Common myeloid progenitor, CD34-positive (primary cell): ENCODE data around the gene FAM177B.

Experiments used
- CTCF ChIA-PET: fragments of 350-600 bp; sonication (Branson Sonifier 250); formaldehyde crosslinking; loops from one replicate; lab custom pipeline; 2021; ENCODE audit warnings: antibody characterized with exemption; lab: Charles Lee
- POLR2A ChIA-PET: fragments of 350-600 bp; sonication (Branson Sonifier 250); formaldehyde crosslinking; loops from one replicate; lab custom pipeline; 2021; ENCODE audit warnings: antibody characterized with exemption; lab: Charles Lee
- DNase-seq, 3 donors: peaks; one replicate each; pipeline versions ENCODE4 v3.0.0 to v3.0.0-alpha.2; 2013
- H3K27ac ChIP-seq, 2 experiments: 1 replicate in 1 of 2; 2 replicates in 1 of 2; pipeline ENCODE4 v1.7.0; 2013; ENCODE audit warnings: inconsistent platforms in 2 of 2, low read length in 2 of 2, mild to moderate bottlenecking in 2 of 2, low read depth in 1 of 2, moderate library complexity in 1 of 2; ENCODE audit not compliant: severe bottlenecking in 2 of 2, insufficient read depth in 1 of 2, poor library complexity in 1 of 2
- H3K27me3 ChIP-seq, 5 experiments: replicated peaks in 2 of 5; 1 replicate in 3 of 5; 2 replicates in 2 of 5; pipeline versions ENCODE4 v1.6.1 to v1.7.0; 2013; ENCODE audit warnings: low read length in 4 of 5, mild to moderate bottlenecking in 2 of 5, moderate library complexity in 2 of 5, inconsistent platforms in 1 of 5; ENCODE audit not compliant: insufficient read depth in 5 of 5, control insufficient read depth in 4 of 5
- H3K36me3 ChIP-seq, 4 experiments: 1 replicate in 2 of 4; 2 replicates in 2 of 4; pipeline versions ENCODE4 v1.6.1 to v1.7.0; 2013; ENCODE audit warnings: low read length in 3 of 4, control low read depth in 1 of 4, mild to moderate bottlenecking in 1 of 4; ENCODE audit not compliant: control insufficient read depth in 4 of 4, insufficient read depth in 4 of 4
- H3K4me1 ChIP-seq, 4 experiments: 1 replicate in 3 of 4; 2 replicates in 1 of 4; pipeline versions ENCODE4 v1.6.1 to v1.7.1; 2013; ENCODE audit warnings: low read length in 3 of 4, mild to moderate bottlenecking in 3 of 4, control low read depth in 1 of 4, inconsistent platforms in 1 of 4, moderate library complexity in 1 of 4; ENCODE audit not compliant: control insufficient read depth in 4 of 4, insufficient read depth in 4 of 4; ENCODE audit errors: control extremely low read depth in 1 of 4
- H3K4me3 ChIP-seq, 7 experiments: 1 replicate in 4 of 7; 2 replicates in 3 of 7; pipeline versions ENCODE4 v1.5.1 to v1.7.0; 2013; ENCODE audit warnings: mild to moderate bottlenecking in 7 of 7, low read length in 6 of 7, moderate library complexity in 6 of 7, inconsistent platforms in 2 of 7, low read depth in 2 of 7, control low read depth in 1 of 7; ENCODE audit not compliant: insufficient read depth in 4 of 7, control insufficient read depth in 1 of 7; ENCODE audit errors: extremely low read depth in 1 of 7
- H3K9me3 ChIP-seq, 5 experiments: 1 replicate in 4 of 5; 2 replicates in 1 of 5; pipeline versions ENCODE4 v1.6.1 to v1.7.1; 2013; ENCODE audit warnings: low read length in 4 of 5, mild to moderate bottlenecking in 2 of 5, inconsistent platforms in 1 of 5, low read depth in 1 of 5, moderate library complexity in 1 of 5; ENCODE audit not compliant: control insufficient read depth in 4 of 5, insufficient read depth in 2 of 5; ENCODE audit errors: control extremely low read depth in 1 of 5
- WGBS: methylation state at CpG from one replicate; pipeline ENCODE4 v1.1.5; 2013; ENCODE audit not compliant: insufficient coverage; 5-methylcytosine and 5-hydroxymethylcytosine counted together

Gene FAM177B

DNA sequence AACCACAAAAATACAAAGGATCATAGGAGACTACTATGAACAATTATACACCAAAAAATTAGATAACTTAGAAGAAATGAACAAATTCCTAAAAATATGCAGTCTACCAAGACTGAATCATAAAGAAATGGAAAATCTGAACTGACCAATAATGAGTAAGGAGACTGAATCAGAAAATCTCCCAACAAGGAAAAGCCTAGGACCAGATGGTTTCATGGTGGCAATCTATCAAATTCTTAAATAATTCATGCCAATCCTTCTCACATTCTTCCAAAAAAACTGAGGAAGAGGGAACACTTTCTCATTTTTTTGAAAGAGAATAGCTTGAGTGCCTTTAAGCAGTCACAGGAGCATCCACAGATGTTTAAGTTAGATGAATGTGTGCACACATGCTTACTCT, 46.0 kb downstream of the FAM177B start:
- H3K4me1 ChIP-seq = peaks cover 0 to 13% (median 3%) of the 10 kb centered on the region in 4 experiments
- no peak for DNase-seq
- H3K9me3 ChIP-seq = peaks cover 0 to 4% (median 2%) of the 10 kb centered on the region in 5 experiments
- ChIA-PET CTCF (interaction anchor here (0.6 to 1.4 kb wide), 3 partner anchors 10 to 69 kb away, joined by 3 read pairs; no protein-coding TSS in a partner anchor), POLR2A (no interaction called here)
- no peaks in the 10 kb centered on the region for H3K27me3 ChIP-seq
- H3K4me3 ChIP-seq = no peak overlapping the region
- no peak overlapping the region for H3K27ac ChIP-seq
- no peaks in the 10 kb centered on the region for H3K36me3 ChIP-seq

DNA sequence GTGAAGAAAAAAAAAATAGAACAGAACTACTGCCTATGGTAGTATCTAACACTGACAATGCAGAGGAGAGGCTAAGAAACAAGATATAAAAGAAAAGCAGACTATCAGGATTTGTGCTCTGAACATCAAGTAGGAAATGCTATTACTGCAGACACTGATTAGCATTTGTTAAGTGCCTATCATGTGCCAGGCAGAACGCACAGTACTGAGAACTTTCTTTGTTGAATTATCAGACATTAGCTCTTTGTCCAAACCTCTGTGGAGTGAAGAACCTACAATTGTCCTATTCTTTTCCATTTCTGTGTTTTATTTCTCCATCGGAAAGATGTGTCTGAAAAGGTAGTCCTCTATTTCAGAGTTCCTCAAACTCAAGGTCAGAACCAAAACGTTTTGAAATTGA, 47.4 kb downstream of the FAM177B start:
- Histone ChIP-seq H3K36me3 (no peaks in the 10 kb centered on the region), H3K27ac (no peak overlapping the region), H3K9me3 (peaks cover 0 to 4% (median 2%) of the 10 kb centered on the region in 5 experiments), H3K4me1 (peaks cover 0 to 13% (median 3%) of the 10 kb centered on the region in 4 experiments), H3K27me3 (no peaks in the 10 kb centered on the region), H3K4me3 (no peak overlapping the region)
- CTCF ChIA-PET = interaction anchor here (1.0 kb wide), 1 partner anchor 9 kb away, joined by 3 read pairs; no protein-coding TSS in a partner anchor
- POLR2A ChIA-PET = no interaction called here
- DNase-seq = no peak
- WGBS = 56% methylated on average over 1 of the region's 3 CpGs

DNA sequence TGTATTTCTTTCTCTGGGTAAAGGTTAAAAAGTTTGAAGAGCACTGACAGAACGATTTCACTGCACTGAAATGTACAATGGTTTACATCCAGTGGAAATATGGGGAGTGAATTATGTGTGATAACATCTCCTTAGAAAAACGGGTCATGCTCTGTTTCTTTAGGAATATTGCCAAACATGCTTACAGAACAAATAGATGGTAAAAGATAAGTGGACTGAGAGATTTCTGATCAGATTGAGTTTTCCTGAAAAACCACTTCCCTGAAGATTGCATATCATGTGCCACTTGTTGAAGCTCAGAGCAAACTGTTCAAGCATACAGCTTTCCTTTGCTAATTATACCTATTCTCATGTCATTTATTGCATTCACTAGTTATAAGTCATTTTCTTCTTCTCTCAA, 47.9 kb downstream of the FAM177B start:
- H3K4me1 ChIP-seq = peaks cover 0 to 13% (median 3%) of the 10 kb centered on the region in 4 experiments
- no peak for DNase-seq
- H3K9me3 ChIP-seq = peaks cover 0 to 8% (median 3%) of the 10 kb centered on the region in 5 experiments
- H3K27ac ChIP-seq = no peak overlapping the region
- 17% methylated on average over 2 of the region's 2 CpGs for WGBS
- no peaks in the 10 kb centered on the region for H3K27me3 ChIP-seq
- ChIA-PET CTCF (no interaction called here), POLR2A (no interaction called here)
- no peaks in the 10 kb centered on the region for H3K36me3 ChIP-seq
- no peak overlapping the region for H3K4me3 ChIP-seq

DNA sequence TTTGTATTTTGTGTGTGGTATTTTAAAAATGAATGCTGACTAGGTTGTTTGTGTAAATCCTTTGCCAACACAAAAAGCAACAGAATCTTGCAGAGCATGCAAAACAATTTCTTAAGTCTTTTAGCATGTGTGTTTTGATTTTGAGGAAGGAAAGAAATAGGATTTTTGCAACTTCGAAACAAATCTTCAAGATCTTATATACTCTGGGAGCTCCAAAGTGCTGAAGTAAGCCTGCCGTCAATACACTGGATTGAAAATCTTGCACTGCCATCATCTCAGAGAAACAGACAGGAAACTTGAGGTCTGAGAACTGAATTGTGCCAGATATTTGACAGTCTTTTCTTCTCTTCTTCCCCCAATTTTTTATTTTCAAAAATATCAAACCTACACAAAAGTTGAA, 48.5 kb downstream of the FAM177B start:
- Histone ChIP-seq H3K36me3 (no peaks in the 10 kb centered on the region), H3K27me3 (no peaks in the 10 kb centered on the region), H3K9me3 (peaks cover 0 to 13% (median under 1%) of the 10 kb centered on the region in 5 experiments), H3K4me1 (peaks cover 0 to 13% (median 3%) of the 10 kb centered on the region in 4 experiments), H3K4me3 (no peak overlapping the region), H3K27ac (no peak overlapping the region)
- WGBS = 0% methylated on average over 1 of the region's 2 CpGs
- CTCF ChIA-PET = interaction anchor here (1.0 kb wide), 1 partner anchor 10 kb away, joined by 3 read pairs; no protein-coding TSS in a partner anchor
- POLR2A ChIA-PET = no interaction called here
- DNase-seq = peak in 1 of 3 donors; percentile 9

DNA sequence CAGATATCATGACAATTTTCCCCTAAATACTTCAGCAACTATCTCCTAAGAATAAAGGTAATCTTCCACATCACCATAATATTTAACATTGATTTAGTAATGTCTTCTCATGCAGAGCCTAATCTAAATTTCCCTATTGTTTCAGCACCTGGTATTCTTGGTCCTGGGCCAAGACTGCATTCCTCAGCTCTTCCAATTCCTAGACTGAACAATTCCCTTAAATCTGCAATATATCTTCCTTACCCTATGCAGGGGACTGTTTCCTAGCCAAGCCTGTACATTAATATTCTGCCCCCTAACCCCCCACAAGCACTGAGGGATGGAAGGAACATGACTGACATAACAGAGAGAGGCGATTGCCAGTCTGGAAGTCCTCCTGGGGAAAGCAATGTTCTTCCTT, 49.1 kb downstream of the FAM177B start:
- Histone ChIP-seq H3K9me3 (peaks cover 0 to 10% (median 0%) of the 10 kb centered on the region in 5 experiments), H3K4me1 (peaks cover 0 to 13% (median 3%) of the 10 kb centered on the region in 4 experiments), H3K27ac (no peak overlapping the region), H3K36me3 (no peaks in the 10 kb centered on the region), H3K27me3 (no peaks in the 10 kb centered on the region), H3K4me3 (no peak overlapping the region)
- ChIA-PET CTCF (interaction anchor here (1.0 kb wide), 1 partner anchor 10 kb away, joined by 3 read pairs; no protein-coding TSS in a partner anchor), POLR2A (interaction anchor here (0.6 kb wide), 1 partner anchor 32 kb away, joined by 3 read pairs; no protein-coding TSS in a partner anchor)
- DNase-seq = no peak
- 90% methylated on average over 1 of the region's 1 CpG for WGBS

DNA sequence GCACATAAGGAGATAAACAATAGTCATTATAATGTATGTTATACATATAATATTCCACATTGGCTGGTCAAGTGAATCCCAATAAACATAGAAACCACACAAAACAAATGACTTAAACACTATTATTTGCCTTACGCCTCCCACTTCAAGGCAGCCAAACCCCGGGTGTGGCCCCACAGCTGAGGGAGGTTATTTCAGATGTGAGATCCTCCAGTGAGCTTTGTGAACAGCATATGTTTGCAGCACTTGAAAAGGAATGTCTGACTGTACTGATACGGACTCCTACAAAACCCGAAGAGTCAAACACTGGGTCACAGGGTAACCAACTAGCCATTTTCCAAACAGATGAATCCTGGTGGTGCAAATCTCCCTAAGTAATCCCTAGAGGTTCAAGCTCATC, 50.7 kb downstream of the FAM177B start:
- peaks cover 0 to 10% (median 0%) of the 10 kb centered on the region in 5 experiments for H3K9me3 ChIP-seq
- H3K4me3 ChIP-seq = no peak overlapping the region
- H3K27ac ChIP-seq = no peak overlapping the region
- H3K4me1 ChIP-seq = peaks cover 0 to 13% (median 3%) of the 10 kb centered on the region in 4 experiments
- 100% methylated on average over 2 of the region's 4 CpGs for WGBS
- CTCF ChIA-PET = interaction anchor here (1.0 to 1.2 kb wide), 2 partner anchors 15 to 302 kb away, joined by 4 read pairs; no protein-coding TSS in a partner anchor
- POLR2A ChIA-PET = no interaction called here
- DNase-seq = no peak
- no peaks in the 10 kb centered on the region for H3K36me3 ChIP-seq
- no peaks in the 10 kb centered on the region for H3K27me3 ChIP-seq

DNA sequence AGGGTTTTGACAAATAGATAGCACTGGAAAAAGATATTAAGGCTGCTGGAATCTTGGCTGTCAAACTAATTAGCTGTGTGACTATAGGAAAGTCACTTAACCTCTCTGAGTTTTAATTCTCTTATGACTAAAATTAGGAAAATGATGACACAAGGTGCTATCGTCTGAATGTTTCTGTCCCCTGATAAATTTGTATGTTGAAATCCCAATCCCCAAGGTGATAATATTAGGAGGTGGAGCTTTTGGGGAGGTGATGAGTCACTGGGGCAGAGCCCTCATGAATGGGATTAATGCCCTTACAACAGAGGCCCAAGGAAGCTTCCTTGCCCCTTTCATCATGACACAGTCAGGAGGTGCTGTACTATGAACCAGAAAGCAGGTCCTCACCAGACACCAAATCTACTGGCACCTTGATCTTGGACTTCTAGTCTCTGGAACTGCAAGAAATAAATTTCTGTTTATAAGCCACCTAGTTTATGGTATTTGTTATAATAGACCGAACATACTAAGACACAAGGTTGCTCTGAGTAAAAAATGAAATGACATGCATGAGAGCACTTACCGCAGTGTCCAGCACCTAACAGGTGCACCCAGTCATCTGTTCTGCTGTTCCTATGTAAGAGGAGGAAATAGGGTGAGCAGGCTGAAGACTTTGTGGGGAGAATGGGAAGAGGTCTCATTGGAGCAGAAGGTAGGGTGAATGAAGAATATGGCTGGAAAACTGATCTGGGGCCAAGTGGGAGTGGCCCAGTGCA, 51.6 kb downstream of the FAM177B start:
- WGBS = 96% methylated on average over 3 of the region's 3 CpGs
- peaks cover 0 to 10% (median 0%) of the 10 kb centered on the region in 5 experiments for H3K9me3 ChIP-seq
- no peaks in the 10 kb centered on the region for H3K36me3 ChIP-seq
- H3K4me1 ChIP-seq = peaks cover 0 to 13% (median 3%) of the 10 kb centered on the region in 4 experiments
- no peak overlapping the region for H3K4me3 ChIP-seq
- no peaks in the 10 kb centered on the region for H3K27me3 ChIP-seq
- H3K27ac ChIP-seq = no peak overlapping the region
- ChIA-PET POLR2A (no interaction called here), CTCF (interaction anchor here (1.1 to 1.4 kb wide), 2 partner anchors 15 to 297 kb away, joined by 3 to 5 read pairs; no protein-coding TSS in a partner anchor)
- DNase-seq = no peak
